ENCODE measurements around the gene MDC1.

MDC1 gene

DNA sequence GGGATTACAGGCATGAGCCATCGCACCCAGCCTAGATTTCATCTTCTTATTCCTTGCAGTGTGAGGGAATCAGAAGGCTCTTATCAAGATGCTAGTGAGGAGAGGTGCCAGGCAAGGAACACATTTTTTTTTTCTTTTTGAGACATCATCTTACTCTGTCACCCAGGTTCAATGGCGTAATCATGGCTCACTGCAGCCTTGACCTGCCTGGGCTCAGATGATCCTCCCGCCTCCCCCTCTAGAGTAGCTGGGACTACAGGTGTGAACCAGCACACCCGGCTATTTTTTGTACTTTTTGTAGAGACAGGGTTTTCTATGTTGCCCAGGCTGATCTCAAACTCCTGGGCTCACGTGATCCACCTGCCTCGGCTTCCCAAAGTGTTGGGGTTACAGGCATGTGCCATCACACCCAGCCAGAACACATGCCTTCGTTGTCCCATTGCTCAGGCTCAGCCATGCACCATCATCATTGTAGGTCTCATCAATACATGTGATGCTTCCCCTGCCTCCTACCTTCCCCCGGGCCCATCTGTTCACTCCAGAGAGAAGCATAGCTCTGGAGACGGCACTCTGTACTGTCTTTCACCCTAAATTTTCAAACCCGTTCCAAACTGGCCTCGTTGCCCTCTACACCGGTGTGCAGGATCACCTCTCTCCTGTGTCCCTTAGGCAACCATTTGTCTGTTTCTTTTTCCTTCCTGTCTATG, 15.3 kb upstream of the MDC1 start:
- Histone ChIP-seq H3K4me2 (ENCODE audit: low read depth, low read length) (no peak overlapping the region), H3F3A (ENCODE audit: insufficient read depth, low read length) (peaks cover 20% of the 10 kb centered on the region), H2AFZ (ENCODE audit: low read length) (no peak overlapping the region), H3K9ac (ENCODE audit: low read length) (no peak overlapping the region), H3K36me3 (replicated peaks; ENCODE audit: insufficient read depth, low read length) (no peaks in the 10 kb centered on the region), H3K27me3 (replicated peaks; ENCODE audit: insufficient read depth, low read length) (no peaks in the 10 kb centered on the region), H3K9me3 (replicated peaks; ENCODE audit: insufficient read depth, low read length) (no peaks in the 10 kb centered on the region), H3K4me3 (ENCODE audit: low read length) (no peak overlapping the region), H3K9me2 (replicated peaks; ENCODE audit: insufficient read depth, low read length) (no peaks in the 10 kb centered on the region), H4K20me1 (ENCODE audit: insufficient read depth, low read length) (no peaks in the 10 kb centered on the region), H3K79me2 (ENCODE audit: low read length) (peaks cover 8% of the 10 kb centered on the region; the same call in 1 of the 2 replicates), H3K27ac (ENCODE audit: low read length) (no peak overlapping the region), H3K4me1 (ENCODE audit: low read length) (peaks cover 20% of the 10 kb centered on the region)
- DNase-seq, result no peak
- no peak for TF ChIP-seq EZH2phosphoT487 (IDR thresholded peaks at IDR 0.05; ENCODE audit: low read length)
- TF ChIP-seq, protein P1, sequence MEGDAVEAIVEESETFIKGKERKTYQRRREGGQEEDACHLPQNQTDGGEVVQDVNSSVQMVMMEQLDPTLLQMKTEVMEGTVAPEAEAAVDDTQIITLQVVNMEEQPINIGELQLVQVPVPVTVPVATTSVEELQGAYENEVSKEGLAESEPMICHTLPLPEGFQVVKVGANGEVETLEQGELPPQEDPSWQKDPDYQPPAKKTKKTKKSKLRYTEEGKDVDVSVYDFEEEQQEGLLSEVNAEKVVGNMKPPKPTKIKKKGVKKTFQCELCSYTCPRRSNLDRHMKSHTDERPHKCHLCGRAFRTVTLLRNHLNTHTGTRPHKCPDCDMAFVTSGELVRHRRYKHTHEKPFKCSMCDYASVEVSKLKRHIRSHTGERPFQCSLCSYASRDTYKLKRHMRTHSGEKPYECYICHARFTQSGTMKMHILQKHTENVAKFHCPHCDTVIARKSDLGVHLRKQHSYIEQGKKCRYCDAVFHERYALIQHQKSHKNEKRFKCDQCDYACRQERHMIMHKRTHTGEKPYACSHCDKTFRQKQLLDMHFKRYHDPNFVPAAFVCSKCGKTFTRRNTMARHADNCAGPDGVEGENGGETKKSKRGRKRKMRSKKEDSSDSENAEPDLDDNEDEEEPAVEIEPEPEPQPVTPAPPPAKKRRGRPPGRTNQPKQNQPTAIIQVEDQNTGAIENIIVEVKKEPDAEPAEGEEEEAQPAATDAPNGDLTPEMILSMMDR (IDR thresholded peaks at IDR 0.05; ENCODE audit: low read length), result no peak
- no peak for TF ChIP-seq EZH2 (optimal IDR thresholded peaks at IDR 0.05; ENCODE audit: low read depth, low read length)

DNA sequence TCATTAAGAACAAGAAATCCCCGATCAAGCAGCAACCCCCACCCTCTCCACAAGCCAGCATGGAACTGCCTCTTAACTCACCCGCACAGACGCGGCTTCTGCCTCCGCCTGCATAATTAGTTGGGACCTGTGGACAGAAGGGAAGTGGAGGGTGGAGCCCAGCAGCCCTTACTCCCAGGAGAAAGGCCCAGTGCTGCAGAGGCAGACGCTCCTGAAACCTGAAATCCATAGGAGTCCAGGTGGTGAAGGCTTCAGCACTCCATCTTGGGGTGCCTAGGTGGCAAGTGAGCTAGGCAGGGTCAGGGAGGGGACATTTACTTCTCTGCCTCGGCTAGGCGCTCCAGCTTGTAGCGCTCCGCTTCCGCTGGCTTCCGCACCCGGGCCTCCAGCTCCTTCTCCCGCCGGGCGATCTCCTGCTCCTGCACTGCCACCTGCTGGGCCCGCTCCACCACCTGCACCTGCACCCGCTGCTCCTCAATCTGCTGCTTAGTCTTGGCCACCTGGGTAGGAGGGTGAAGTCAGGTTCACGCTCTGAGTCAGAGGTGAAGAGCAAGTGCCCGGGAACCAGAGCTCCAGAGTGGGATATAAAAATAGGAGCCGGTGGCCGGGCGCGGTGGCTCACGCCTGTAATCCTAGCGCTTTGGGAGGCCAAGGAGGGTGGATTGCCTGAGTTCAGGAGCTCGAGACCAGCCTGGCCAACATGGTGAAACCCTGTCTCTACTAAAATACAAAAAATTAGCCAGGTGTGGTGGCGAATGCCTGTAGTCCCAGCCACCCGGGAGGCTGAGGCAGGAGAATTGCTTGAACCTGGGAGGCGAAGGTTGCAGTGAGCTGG, 13.7 kb upstream of the MDC1 start:
- peaks cover 8% of the 10 kb centered on the region; the same call in 1 of the 2 replicates for H3K4me1 ChIP-seq (ENCODE audit: low read length)
- H4K20me1 ChIP-seq (ENCODE audit: insufficient read depth, low read length), result no peaks in the 10 kb centered on the region
- H3K27me3 ChIP-seq (replicated peaks; ENCODE audit: insufficient read depth, low read length), result no peaks in the 10 kb centered on the region
- H3K4me2 ChIP-seq (ENCODE audit: low read depth, low read length), result peak overlapping the region; percentile 40; the same call in 1 of the 2 replicates
- TF ChIP-seq EZH2 (optimal IDR thresholded peaks at IDR 0.05; ENCODE audit: low read depth, low read length), result no peak
- TF ChIP-seq, protein P1 (IDR thresholded peaks at IDR 0.05; ENCODE audit: low read length), result peak; percentile 82
- H3K79me2 ChIP-seq (ENCODE audit: low read length), result peaks cover 11% of the 10 kb centered on the region; the same call in 1 of the 2 replicates
- H3K36me3 ChIP-seq (replicated peaks; ENCODE audit: insufficient read depth, low read length), result no peaks in the 10 kb centered on the region
- H3F3A ChIP-seq (ENCODE audit: insufficient read depth, low read length), result peaks cover 28% of the 10 kb centered on the region
- H3K9me3 ChIP-seq (replicated peaks; ENCODE audit: insufficient read depth, low read length), result no peaks in the 10 kb centered on the region
- H3K27ac ChIP-seq (ENCODE audit: low read length), result no peak overlapping the region
- no peak overlapping the region for H3K4me3 ChIP-seq (ENCODE audit: low read length)
- no peaks in the 10 kb centered on the region for H3K9me2 ChIP-seq (replicated peaks; ENCODE audit: insufficient read depth, low read length)
- no peak overlapping the region for H2AFZ ChIP-seq (ENCODE audit: low read length)
- DNase-seq, result peak; percentile 85
- no peak overlapping the region for H3K9ac ChIP-seq (ENCODE audit: low read length)

DNA sequence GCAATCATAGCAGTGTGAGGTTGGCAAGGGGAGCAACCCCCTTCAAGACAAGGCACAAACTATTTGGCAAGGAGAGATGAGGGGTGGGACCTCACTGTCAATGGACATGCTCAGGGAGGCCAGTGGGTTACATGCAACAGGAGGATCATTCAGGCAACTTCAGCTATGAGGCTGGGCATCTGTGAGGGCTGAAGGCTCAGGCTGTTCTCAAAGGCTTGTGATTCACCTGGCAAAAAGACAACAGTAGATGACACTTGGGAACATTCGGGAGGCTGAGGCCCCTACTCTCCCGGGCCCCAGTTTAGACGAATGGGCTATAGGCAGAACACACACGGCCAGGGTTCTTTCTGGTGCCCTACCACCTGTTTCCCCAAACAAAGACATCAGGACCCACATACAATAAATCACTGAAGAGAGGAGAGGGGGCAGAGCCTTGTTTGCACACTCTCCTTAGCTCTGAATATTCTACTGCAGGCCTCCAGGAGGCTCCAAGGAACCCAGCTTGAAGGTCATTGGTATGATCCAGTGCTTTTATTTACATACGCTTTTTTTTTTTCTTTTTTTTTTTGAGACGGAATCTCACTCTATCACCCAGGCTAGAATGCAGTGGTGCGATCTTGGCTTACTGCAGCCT, 11.0 kb upstream of the MDC1 start:
- Histone ChIP-seq H3K4me2 (ENCODE audit: low read depth, low read length) (no peak overlapping the region), H3K27me3 (replicated peaks; ENCODE audit: insufficient read depth, low read length) (no peaks in the 10 kb centered on the region), H3F3A (ENCODE audit: insufficient read depth, low read length) (peaks cover 47% of the 10 kb centered on the region), H2AFZ (ENCODE audit: low read length) (no peak overlapping the region), H3K9ac (ENCODE audit: low read length) (no peak overlapping the region), H3K9me2 (replicated peaks; ENCODE audit: insufficient read depth, low read length) (no peaks in the 10 kb centered on the region), H3K9me3 (replicated peaks; ENCODE audit: insufficient read depth, low read length) (no peaks in the 10 kb centered on the region), H4K20me1 (ENCODE audit: insufficient read depth, low read length) (peaks cover 19% of the 10 kb centered on the region), H3K79me2 (ENCODE audit: low read length) (peaks cover 34% of the 10 kb centered on the region), H3K36me3 (replicated peaks; ENCODE audit: insufficient read depth, low read length) (no peaks in the 10 kb centered on the region), H3K4me3 (ENCODE audit: low read length) (no peak overlapping the region), H3K4me1 (ENCODE audit: low read length) (peaks cover 24% of the 10 kb centered on the region), H3K27ac (ENCODE audit: low read length) (no peak overlapping the region)
- DNase-seq, result no peak
- TF ChIP-seq, protein P1 (IDR thresholded peaks at IDR 0.05; ENCODE audit: low read length), result no peak
- TF ChIP-seq EZH2phosphoT487 (IDR thresholded peaks at IDR 0.05; ENCODE audit: low read length) (no peak), EZH2 (optimal IDR thresholded peaks at IDR 0.05; ENCODE audit: low read depth, low read length) (no peak)

Measured in MM.1S (cell line).